Activated T-cell treated with anti-CD3 and anti-CD28 coated beads for 4 hours (primary cell): ENCODE measurements around the gene ATG5.

ENCODE experiments used
- DNase-seq: peaks from one replicate; pipeline ENCODE4 v3.0.0-alpha.2; 2020

Gene ATG5

DNA sequence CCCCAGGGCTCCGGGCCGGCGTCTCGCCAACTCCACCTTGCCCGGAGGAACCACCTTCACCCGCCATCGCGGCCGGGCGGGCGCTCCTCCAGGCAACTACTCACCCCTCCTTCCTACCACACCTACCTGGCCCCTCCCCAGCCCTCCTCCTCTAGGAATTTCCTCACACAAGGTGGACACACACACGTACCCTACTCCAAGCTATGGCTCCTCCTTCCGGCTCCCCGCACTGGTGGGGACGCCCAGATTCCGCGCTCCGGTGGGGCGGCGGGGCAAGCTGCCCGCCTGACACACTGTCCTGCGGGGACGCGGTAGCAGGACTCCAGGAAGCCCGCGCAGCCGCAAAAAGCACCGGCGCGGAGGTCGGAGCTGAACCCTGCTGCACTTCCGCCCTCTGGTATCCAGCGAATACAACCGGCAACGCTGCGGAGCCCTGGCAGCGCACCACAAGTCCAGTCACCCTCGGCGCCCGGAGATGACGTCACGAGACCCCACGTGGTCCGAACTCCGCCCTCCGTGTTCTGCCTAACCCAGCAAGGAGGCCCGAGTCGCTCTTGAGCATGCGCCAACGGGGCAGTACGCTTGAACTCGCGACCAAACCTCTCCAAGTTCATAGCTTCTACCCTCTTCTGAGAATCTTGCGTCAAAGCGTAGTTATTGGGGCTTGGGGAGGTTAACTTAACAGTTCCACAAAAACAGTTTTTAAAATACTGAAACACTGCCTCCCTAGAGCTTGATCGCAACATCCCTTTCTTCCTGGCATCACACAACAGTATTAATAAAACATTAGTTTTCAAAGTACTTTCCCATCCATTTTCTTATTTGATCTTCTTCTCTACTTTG is at the start of gene ATG5:
Gene ATG5, minus strand, starts transcription at position 425 of the 843 bp plus-strand sequence. CDS start 9,552 bp downstream, outside the sequence.
- DNase-seq, result peak; percentile 100

DNA sequence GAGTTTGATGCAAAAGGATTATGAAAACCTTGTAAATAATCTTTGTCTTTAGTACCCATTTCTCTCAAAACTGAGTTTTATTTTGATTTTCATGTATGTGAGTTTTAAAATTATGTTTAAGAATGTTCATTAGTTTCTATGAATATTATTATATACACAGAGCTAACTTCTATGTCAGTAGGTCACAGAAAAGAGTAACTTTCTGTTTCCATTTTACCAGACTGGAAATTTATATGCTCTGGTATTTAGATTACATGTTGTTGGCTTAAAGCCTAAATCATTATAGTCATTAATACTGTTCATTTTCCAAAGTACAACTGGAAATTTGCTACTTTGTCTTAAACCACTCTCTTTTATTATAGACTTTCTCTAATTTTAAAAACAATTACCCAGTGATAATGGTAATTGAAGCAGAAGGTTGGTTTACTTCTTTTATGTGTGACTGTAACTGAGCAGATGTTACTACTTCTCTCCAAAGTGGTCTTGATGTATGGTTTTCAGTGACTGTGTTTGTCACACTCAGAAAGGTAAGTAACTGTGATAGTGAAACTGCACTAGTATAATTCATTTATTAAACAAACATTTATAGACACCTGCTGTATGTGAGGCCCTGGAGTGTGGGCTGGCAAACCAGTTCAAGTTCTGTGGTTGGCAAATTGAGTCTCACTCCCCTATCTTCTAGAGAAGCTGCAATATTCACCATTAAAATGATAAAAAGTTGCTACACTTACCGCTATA is 48.1 kb upstream of the ATG5 start:
- DNase-seq, result no peak

- no peak for DNase-seq
Observed at GRCh38 chr6:106372838-106373501, 47.4 kb upstream of the ATG5 start.

- DNase-seq, result no peak
Observed at GRCh38 chr6:106370639-106371038, 45.1 kb upstream of the ATG5 start.

DNA sequence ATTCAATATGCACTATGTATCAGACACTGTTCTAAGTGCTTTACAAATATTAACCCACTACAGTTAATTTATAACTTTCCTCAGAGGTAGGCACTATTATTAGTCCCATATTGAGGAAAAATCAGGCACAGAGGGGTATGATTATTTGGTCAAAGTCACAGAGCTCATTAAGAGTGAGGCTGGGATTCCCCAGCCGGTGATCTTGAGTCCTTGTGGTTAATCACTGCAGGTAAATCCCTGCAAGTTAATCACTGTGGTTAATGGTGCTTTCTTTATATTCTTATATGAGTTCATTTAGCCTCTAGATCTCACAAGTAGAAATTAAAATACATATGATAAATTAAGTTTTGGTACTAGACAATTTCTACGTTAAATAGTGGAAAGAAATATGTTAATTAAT is 44.2 kb upstream of the ATG5 start:
- DNase-seq, result no peak

DNA sequence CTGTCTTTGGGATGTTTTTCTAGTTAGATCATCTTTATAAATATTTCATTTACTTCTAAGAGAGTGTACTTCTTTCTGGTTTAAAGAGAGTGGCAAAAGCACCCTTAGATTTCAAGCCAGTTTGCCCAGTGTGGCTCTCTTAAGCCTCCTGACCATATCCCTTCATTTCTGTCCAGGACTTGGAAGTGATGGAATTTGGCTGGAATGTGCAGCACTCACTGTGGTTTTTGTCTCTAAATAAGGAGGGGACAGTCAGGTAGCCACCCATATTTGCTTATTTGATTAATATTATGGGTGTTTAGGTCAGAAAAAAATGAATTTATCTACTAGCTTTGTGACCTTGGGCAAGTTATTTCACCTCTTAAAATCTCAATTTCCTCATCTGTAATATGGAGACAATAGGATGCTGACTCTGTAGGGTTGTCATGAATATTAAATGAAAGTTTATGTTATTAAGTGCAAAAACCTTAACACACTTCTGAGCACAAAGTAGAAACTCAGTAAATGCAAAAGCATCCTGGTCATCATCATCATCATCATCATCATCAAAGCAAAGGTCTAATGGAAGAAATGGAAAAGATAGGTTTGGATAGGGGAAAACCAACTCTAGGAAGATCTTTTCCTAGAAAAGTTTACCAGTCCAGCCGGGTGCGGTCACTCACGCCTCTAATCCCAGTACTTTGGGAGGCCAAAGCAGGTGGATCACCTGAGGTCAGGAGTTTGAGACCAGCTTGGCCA is 38.0 kb upstream of the ATG5 start:
- no peak for DNase-seq

DNA sequence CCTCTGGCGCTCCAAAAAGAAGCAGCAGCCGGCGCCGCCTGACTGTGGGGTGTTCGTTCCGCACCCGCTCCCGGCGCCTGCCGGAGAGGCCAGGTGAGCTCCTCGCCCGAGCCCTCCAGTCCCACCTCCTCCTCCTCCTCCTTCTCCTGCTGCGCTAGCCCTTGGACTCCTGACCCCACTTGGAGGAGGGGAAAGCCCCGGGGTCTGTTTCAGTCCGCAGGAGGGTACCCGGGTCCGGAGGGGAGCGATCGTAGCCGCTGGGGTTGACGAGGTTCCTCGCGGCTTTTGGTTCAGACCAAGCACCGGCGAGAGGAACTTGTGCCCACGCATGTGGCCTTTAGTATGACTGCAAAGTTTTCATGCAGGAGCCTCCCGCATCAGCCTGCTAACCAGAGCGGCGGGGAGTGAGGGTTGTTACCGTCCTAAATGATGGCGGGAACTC is 35.5 kb upstream of the ATG5 start:
- DNase-seq, result no peak

GRCh38 chr6:106360410-106360988 is 34.9 kb upstream of the ATG5 start, which contains the start of gene CRYBG1:
Gene CRYBG1, plus strand, starts transcription at chr6:106360717. Its CDS starts 192 bp downstream, at chr6:106360909.
- peak; percentile 52 for DNase-seq

DNA sequence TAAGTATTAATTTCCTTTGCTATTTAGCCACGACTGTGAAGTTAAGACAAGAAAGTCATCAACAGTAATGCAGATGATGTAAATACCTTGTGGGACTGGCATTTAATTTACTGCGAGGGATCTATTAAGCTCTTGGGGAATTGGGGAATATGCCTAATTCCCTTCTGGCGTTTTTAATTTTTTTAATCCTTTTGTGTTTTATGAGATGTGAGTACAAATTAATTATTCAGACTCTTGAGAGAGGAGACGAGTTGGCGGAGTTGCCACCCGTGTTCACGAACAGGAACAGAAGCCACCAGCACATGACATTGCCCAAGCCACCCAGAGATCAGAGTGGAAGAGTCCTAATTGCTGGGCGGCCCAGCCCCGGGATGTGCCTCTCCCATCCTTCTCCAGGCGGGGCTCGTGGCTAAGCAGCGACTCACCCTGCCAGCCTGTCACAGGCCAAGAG is 34.4 kb upstream of the ATG5 start:
- no peak for DNase-seq

DNA sequence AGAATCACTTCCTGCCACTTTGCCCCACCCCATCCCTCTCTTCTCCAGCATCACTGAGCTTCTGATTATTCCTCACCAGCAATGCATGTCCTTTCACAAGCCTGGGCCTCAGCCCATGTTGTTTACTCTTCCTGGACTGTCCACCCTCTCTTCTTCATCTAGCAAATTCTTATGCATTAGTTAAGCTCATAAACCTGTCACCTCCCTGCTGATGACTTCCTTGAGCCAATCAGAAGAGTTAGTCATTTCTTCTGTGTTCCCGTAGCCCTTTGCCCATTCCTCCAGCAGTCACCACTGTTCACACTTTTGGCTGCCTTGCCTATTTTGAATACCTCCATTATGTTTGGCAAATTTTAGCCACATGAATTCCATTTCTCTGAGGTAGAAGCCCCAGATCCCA is 30.8 kb upstream of the ATG5 start:
- DNase-seq, result no peak

GRCh38 chr6:106347219-106347618 is 21.7 kb upstream of the ATG5 start:
- DNase-seq, result no peak

GRCh38 chr6:106339334-106340029 is 13.9 kb upstream of the ATG5 start:
- peak; percentile 24 for DNase-seq

GRCh38 chr6:106334646-106335448 is 9.3 kb upstream of the ATG5 start:
- peak; percentile 20 for DNase-seq

- DNase-seq, result no peak
Observed at GRCh38 chr6:106324726-106325335, 729 bp downstream of the ATG5 start.

DNA sequence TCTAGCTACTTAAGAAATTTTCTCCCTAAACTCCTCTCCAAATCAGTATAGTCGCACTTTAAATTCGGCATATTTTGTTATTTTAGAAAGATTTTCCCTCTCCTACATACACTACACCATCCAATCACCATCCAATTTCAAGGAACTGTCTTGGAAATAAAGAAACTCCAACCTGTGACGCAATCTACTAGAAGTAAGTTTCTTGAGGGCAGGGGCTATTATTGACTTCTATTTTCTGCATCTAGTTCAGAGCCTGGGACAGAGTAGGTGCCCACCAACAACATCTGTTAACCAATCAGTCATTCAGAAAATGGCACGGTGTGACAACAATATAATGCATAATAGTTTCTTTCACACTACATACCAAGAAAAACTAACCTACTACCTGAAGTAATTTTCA is 3.6 kb downstream of the ATG5 start:
- DNase-seq, result no peak

DNA sequence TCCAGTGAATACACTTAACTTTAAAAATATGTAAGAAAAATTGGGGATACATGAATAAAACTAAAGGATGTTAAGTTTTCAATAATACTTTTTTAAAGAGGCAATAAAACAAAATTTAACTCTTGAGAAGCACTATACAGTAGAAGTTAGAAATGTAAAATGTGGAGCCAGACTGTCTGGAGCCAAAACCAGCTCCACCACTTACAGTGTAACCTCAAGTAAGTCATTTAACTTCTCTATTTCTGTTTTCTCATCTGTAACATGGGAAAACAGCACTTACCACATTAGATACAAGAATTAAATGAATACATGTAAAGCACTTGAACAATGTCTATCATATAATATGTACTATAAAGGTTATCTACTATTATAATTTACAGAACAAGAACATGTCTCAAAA is 6.7 kb downstream of the ATG5 start:
- no peak for DNase-seq

DNA sequence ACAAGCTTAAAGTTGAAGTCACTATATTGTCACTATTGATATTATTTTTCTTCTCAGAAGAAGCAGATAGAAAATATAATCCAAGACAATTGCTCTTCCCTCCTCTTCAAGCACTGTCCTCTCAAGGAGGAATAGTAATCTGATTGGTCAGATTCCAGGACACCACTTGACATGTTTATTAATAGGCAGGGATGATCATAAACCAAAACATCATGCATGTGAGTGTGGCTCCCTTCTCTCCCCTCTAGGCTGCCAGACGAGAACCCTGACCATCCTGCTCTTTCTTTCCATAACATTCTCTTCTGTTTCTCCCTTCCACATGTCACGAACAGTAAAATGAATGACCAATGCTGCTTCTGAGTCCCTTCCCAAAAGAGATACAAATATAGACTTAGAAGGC is 7.5 kb downstream of the ATG5 start:
- DNase-seq, result no peak

DNA sequence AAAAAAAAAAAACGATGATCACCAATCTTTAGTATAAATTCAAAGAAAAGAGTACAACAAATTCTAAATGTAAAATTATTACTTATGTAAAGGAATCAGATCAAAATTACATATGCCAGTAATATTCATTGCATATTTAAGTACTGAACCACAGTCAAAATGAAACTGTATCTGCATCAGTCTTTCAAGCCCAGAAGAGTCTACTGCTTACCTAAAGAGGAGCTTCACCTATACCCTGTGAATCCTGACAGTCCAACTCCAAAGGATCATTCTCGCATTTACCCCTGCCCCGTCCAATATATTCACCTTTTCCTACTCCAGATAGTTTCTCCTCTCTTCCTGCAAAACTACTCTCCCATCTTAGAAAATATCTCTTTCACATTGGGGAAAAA is 9.2 kb downstream of the ATG5 start:
- DNase-seq, result no peak

- no peak for DNase-seq
Observed at GRCh38 chr6:106315765-106316374, 9.7 kb downstream of the ATG5 start.
